Keratinocyte (primary cell): ENCODE data around the gene DOK4.

Experiments
- CTCF ChIP-seq, 3 experiments: IDR thresholded peaks in 1 of 3; conservative IDR thresholded peaks in 1 of 3; optimal IDR thresholded peaks in 1 of 3; 2 replicates in 2 of 3; 3 replicates in 1 of 3; pipeline versions ENCODE3 to v1.5.1; 2011; ENCODE audit warnings: low read length in 3 of 3, mild to moderate bottlenecking in 3 of 3, moderate library complexity in 2 of 3, control low read depth in 1 of 3, inconsistent platforms in 1 of 3; ENCODE audit not compliant: insufficient read depth in 2 of 3; ENCODE audit errors: extremely low read depth in 1 of 3
- EZH2 ChIP-seq: IDR thresholded peaks from one replicate; pipeline ENCODE4 v1.6.1; 2012; ENCODE audit warnings: inconsistent platforms, mild to moderate bottlenecking, low read length, moderate library complexity

- TF ChIP-seq CTCF (optimal IDR thresholded peaks at IDR 0.05 in 1 of 3, IDR thresholded peaks at IDR 0.05 in 1 of 3, conservative IDR thresholded peaks at IDR 0.05 in 1 of 3; ENCODE audit: extremely low read depth in 1 of 3, insufficient read depth in 2 of 3, low read length in 3 of 3) (no peak), EZH2 (no peak)
These were observed 24.0 kb upstream of the DOK4 start for GRCh38 chr16:57510016-57510871.
